ENCODE results near the gene LRP3.
"Not testable (repeated sequence)": the region's sequence is repeated elsewhere in the genome, so short reads cannot be mapped to it uniquely, and the experiment has no call there.

The LRP3 gene

GRCh38 chr19:33208904-33209849 lies 15.0 kb downstream of the LRP3 start:
- Histone ChIP-seq H3K9ac (ENCODE audit: low read length) (no peak overlapping the region), H3K4me2 (ENCODE audit: low read length) (no peak overlapping the region), H3K4me1 (ENCODE audit: insufficient read depth, low read length, severe bottlenecking) (no peaks in the 10 kb centered on the region), H3F3A (ENCODE audit: insufficient read depth, low read length) (no peaks in the 10 kb centered on the region), H3K27ac (ENCODE audit: low read depth, low read length, poor library complexity, severe bottlenecking) (no peak overlapping the region), H4K20me1 (ENCODE audit: insufficient read depth, low read length) (no peaks in the 10 kb centered on the region), H2AFZ (ENCODE audit: low read length) (no peak overlapping the region), H3K27me3 (ENCODE audit: insufficient read depth, low read length) (no peaks in the 10 kb centered on the region; the same call in 1 of the 2 replicates), H3K36me3 (ENCODE audit: insufficient read depth, low read length) (no peaks in the 10 kb centered on the region), H3K9me2 (ENCODE audit: low read depth, low read length) (no peaks in the 10 kb centered on the region), H3K79me2 (ENCODE audit: insufficient read depth, low read length) (no peaks in the 10 kb centered on the region), H3K9me3 (ENCODE audit: low read length) (no peaks in the 10 kb centered on the region), H3K4me3 (ENCODE audit: low read depth, low read length, poor library complexity, severe bottlenecking) (no peak overlapping the region)
- no peak for TF ChIP-seq CTCF (IDR thresholded peaks at IDR 0.05; ENCODE audit: low read length)
- TF ChIP-seq EZH2 (IDR thresholded peaks at IDR 0.05; ENCODE audit: borderline replicate concordance, low read length), result no peak

GRCh38 chr19:33209850-33210230 lies 15.7 kb downstream of the LRP3 start:
- H3K79me2 ChIP-seq (ENCODE audit: insufficient read depth, low read length); H4K20me1 ChIP-seq (ENCODE audit: insufficient read depth, low read length); H3K9ac ChIP-seq (ENCODE audit: low read length); H3K27me3 ChIP-seq (ENCODE audit: insufficient read depth, low read length); H3K4me1 ChIP-seq (ENCODE audit: insufficient read depth, low read length, severe bottlenecking); H3K4me3 ChIP-seq (ENCODE audit: low read depth, low read length, poor library complexity, severe bottlenecking); H3K36me3 ChIP-seq (ENCODE audit: insufficient read depth, low read length); H3F3A ChIP-seq (ENCODE audit: insufficient read depth, low read length); H3K9me3 ChIP-seq (ENCODE audit: low read length); H3K4me2 ChIP-seq (ENCODE audit: low read length); H3K27ac ChIP-seq (ENCODE audit: low read depth, low read length, poor library complexity, severe bottlenecking); H3K9me2 ChIP-seq (ENCODE audit: low read depth, low read length); H2AFZ ChIP-seq (ENCODE audit: low read length): not testable (repeated sequence)

- no peaks in the 10 kb centered on the region for H4K20me1 ChIP-seq (ENCODE audit: insufficient read depth, low read length)
- H3K4me3 ChIP-seq (ENCODE audit: low read depth, low read length, poor library complexity, severe bottlenecking), result no peak overlapping the region
- H3K9ac ChIP-seq (ENCODE audit: low read length), result no peak overlapping the region
- no peak for TF ChIP-seq CTCF (IDR thresholded peaks at IDR 0.05; ENCODE audit: low read length)
- TF ChIP-seq EZH2 (IDR thresholded peaks at IDR 0.05; ENCODE audit: borderline replicate concordance, low read length), result no peak
- no peak overlapping the region for H2AFZ ChIP-seq (ENCODE audit: low read length)
- H3K9me2 ChIP-seq (ENCODE audit: low read depth, low read length), result no peaks in the 10 kb centered on the region
- H3K9me3 ChIP-seq (ENCODE audit: low read length), result no peaks in the 10 kb centered on the region
- H3K4me2 ChIP-seq (ENCODE audit: low read length), result no peak overlapping the region
- no peaks in the 10 kb centered on the region; the same call in 1 of the 2 replicates for H3K27me3 ChIP-seq (ENCODE audit: insufficient read depth, low read length)
- H3F3A ChIP-seq (ENCODE audit: insufficient read depth, low read length), result no peaks in the 10 kb centered on the region
- H3K36me3 ChIP-seq (ENCODE audit: insufficient read depth, low read length), result no peaks in the 10 kb centered on the region
- no peak overlapping the region for H3K27ac ChIP-seq (ENCODE audit: low read depth, low read length, poor library complexity, severe bottlenecking)
- no peaks in the 10 kb centered on the region for H3K79me2 ChIP-seq (ENCODE audit: insufficient read depth, low read length)
- H3K4me1 ChIP-seq (ENCODE audit: insufficient read depth, low read length, severe bottlenecking), result no peaks in the 10 kb centered on the region
Measured at GRCh38 chr19:33210266-33210940, 16.3 kb downstream of the LRP3 start.
